Neural progenitor cell (in vitro differentiated cells): ENCODE results near the gene DISP3.

Source experiments
- CTCF ChIP-seq: fragments of 200-600 bp; sonication (generic); IDR thresholded peaks from 2 replicates; pipeline ENCODE4 v1.5.1; 2017; ENCODE audit warnings: antibody characterized with exemption, mild to moderate bottlenecking
- EZH2 ChIP-seq: fragments of 200-600 bp; sonication (generic); IDR thresholded peaks from 2 replicates; pipeline ENCODE4 v1.6.1; 2017; ENCODE audit warnings: antibody characterized with exemption, mild to moderate bottlenecking, moderate library complexity
- EZH2phosphoT487 ChIP-seq: fragments of 200-600 bp; sonication (generic); IDR thresholded peaks from 2 replicates; pipeline ENCODE4 v1.6.1; 2017; ENCODE audit warnings: antibody characterized with exemption

GRCh38 chr1:11543796-11544195 lies 64.8 kb downstream of the DISP3 start:
- TF ChIP-seq CTCF (no peak), EZH2phosphoT487 (no peak), EZH2 (no peak)
